Measurements from ENCODE around the gene IGSF21. TPM values are rescaled to one million over a fixed set of nuclear protein-coding genes. Genes with fewer than 3 reads are reported as not detected.

The IGSF21 gene
- total RNA-seq, 6 experiments from 2014 or later: not detected

- peaks cover 55% of the 10 kb centered on the region for H3K9me3 Mint-ChIP-seq
- no peak for DNase-seq
- H3K4me3 Mint-ChIP-seq: no peak overlapping the region
- H3K27ac Mint-ChIP-seq: no peak overlapping the region
- H3K27me3 Mint-ChIP-seq (ENCODE audit: insufficient read depth): no peaks in the 10 kb centered on the region; the same call in 1 of the 2 replicates
- H3K36me3 Mint-ChIP-seq (ENCODE audit: low read depth): no peaks in the 10 kb centered on the region
- H3K4me1 Mint-ChIP-seq (ENCODE audit: low read depth): no peaks in the 10 kb centered on the region
- TF ChIP-seq CTCF (IDR thresholded peaks at IDR 0.05): no peak
Measured at GRCh38 chr1:18142471-18142870, 34.9 kb downstream of the IGSF21 start.

- Mint-ChIP-seq H3K27me3 (ENCODE audit: insufficient read depth) (no peaks in the 10 kb centered on the region; the same call in 1 of the 2 replicates), H3K4me1 (ENCODE audit: low read depth) (no peaks in the 10 kb centered on the region), H3K27ac (no peak overlapping the region), H3K36me3 (ENCODE audit: low read depth) (no peaks in the 10 kb centered on the region), H3K9me3 (peaks cover 60% of the 10 kb centered on the region), H3K4me3 (no peak overlapping the region)
- no peak for TF ChIP-seq CTCF (IDR thresholded peaks at IDR 0.05)
- DNase-seq: no peak
Measured at GRCh38 chr1:18142969-18143368, 35.4 kb downstream of the IGSF21 start.

- Mint-ChIP-seq H3K27ac (no peak overlapping the region), H3K36me3 (ENCODE audit: low read depth) (no peaks in the 10 kb centered on the region; the same call in 1 of the 2 replicates), H3K4me1 (ENCODE audit: low read depth) (no peaks in the 10 kb centered on the region), H3K9me3 (peaks cover 52% of the 10 kb centered on the region), H3K4me3 (no peak overlapping the region), H3K27me3 (ENCODE audit: insufficient read depth) (no peaks in the 10 kb centered on the region; the same call in 1 of the 2 replicates)
- no peak for TF ChIP-seq CTCF (IDR thresholded peaks at IDR 0.05)
- DNase-seq: no peak
Measured at GRCh38 chr1:18144062-18144461, 36.5 kb downstream of the IGSF21 start.

- H3K4me1 Mint-ChIP-seq (ENCODE audit: low read depth): no peaks in the 10 kb centered on the region
- no peak overlapping the region for H3K27ac Mint-ChIP-seq
- peaks cover 53% of the 10 kb centered on the region for H3K9me3 Mint-ChIP-seq
- H3K36me3 Mint-ChIP-seq (ENCODE audit: low read depth): no peaks in the 10 kb centered on the region; the same call in 1 of the 2 replicates
- no peak for TF ChIP-seq CTCF (IDR thresholded peaks at IDR 0.05)
- H3K4me3 Mint-ChIP-seq: no peak overlapping the region
- H3K27me3 Mint-ChIP-seq (ENCODE audit: insufficient read depth): no peaks in the 10 kb centered on the region; the same call in 1 of the 2 replicates
- DNase-seq: no peak
Measured at GRCh38 chr1:18144916-18145647, 37.5 kb downstream of the IGSF21 start.

- no peak for DNase-seq
- TF ChIP-seq CTCF (IDR thresholded peaks at IDR 0.05): no peak
Measured at GRCh38 chr1:18145851-18146618, 38.4 kb downstream of the IGSF21 start.

More at GRCh38 chr1:18145851-18146618, 38.4 kb downstream of the IGSF21 start:
- no peaks in the 10 kb centered on the region; the same call in 1 of the 2 replicates for H3K27me3 Mint-ChIP-seq (ENCODE audit: insufficient read depth)
- no peak overlapping the region for H3K4me3 Mint-ChIP-seq
- H3K4me1 Mint-ChIP-seq (ENCODE audit: low read depth): no peaks in the 10 kb centered on the region
- H3K36me3 Mint-ChIP-seq (ENCODE audit: low read depth): no peaks in the 10 kb centered on the region; the same call in 1 of the 2 replicates
- peaks cover 50% of the 10 kb centered on the region for H3K9me3 Mint-ChIP-seq
- no peak overlapping the region for H3K27ac Mint-ChIP-seq
